Measurements from ENCODE around the gene ARHGAP45.

Gene ARHGAP45

GRCh38 chr19:1116726-1117581 is 50.0 kb downstream of the ARHGAP45 start:
- Histone ChIP-seq H3K4me1 (ENCODE audit: control extremely low read depth in 1 of 4, control insufficient read depth in 4 of 4, insufficient read depth in 4 of 4, low read length in 3 of 4) (peaks cover 0 to 9% (median 5%) of the 10 kb centered on the region in 4 experiments), H3K36me3 (ENCODE audit: control insufficient read depth in 4 of 4, insufficient read depth in 4 of 4, low read length in 3 of 4) (peaks cover 9 to 80% (median 59%) of the 10 kb centered on the region in 4 experiments), H3K27me3 (replicated peaks in 2 of 5; ENCODE audit: control insufficient read depth in 4 of 5, insufficient read depth in 5 of 5, low read length in 4 of 5) (no peaks in the 10 kb centered on the region), H3K27ac (ENCODE audit: insufficient read depth in 1 of 2, low read depth in 1 of 2, low read length in 2 of 2, poor library complexity in 1 of 2, severe bottlenecking in 2 of 2) (no peak overlapping the region), H3K9me3 (ENCODE audit: control extremely low read depth in 1 of 5, control insufficient read depth in 4 of 5, insufficient read depth in 2 of 5, low read depth in 1 of 5, low read length in 4 of 5) (no peaks in the 10 kb centered on the region), H3K4me3 (ENCODE audit: control insufficient read depth in 1 of 7, extremely low read depth in 1 of 7, insufficient read depth in 4 of 7, low read depth in 2 of 7, low read length in 6 of 7) (no peak overlapping the region)
- no peak for DNase-seq
- 96% methylated on average over 50 of the region's 52 CpGs for WGBS (ENCODE audit: insufficient coverage)
- POLR2A ChIA-PET, result interaction anchor here (1.1 kb wide), 1 partner anchor 14 kb away, joined by 4 read pairs; no protein-coding TSS in a partner anchor
- CTCF ChIA-PET, result interaction anchor here (0.8 to 1.2 kb wide), 3 partner anchors 16 to 101 kb away, joined by 3 read pairs; no protein-coding TSS in a partner anchor

- Histone ChIP-seq H3K9me3 (ENCODE audit: control extremely low read depth in 1 of 5, control insufficient read depth in 4 of 5, insufficient read depth in 2 of 5, low read depth in 1 of 5, low read length in 4 of 5) (no peaks in the 10 kb centered on the region), H3K4me3 (ENCODE audit: control insufficient read depth in 1 of 7, extremely low read depth in 1 of 7, insufficient read depth in 4 of 7, low read depth in 2 of 7, low read length in 6 of 7) (no peak overlapping the region), H3K27me3 (replicated peaks in 2 of 5; ENCODE audit: control insufficient read depth in 4 of 5, insufficient read depth in 5 of 5, low read length in 4 of 5) (no peaks in the 10 kb centered on the region), H3K27ac (ENCODE audit: insufficient read depth in 1 of 2, low read depth in 1 of 2, low read length in 2 of 2, poor library complexity in 1 of 2, severe bottlenecking in 2 of 2) (no peak overlapping the region), H3K36me3 (ENCODE audit: control insufficient read depth in 4 of 4, insufficient read depth in 4 of 4, low read length in 3 of 4) (peaks cover 9 to 81% (median 58%) of the 10 kb centered on the region in 4 experiments), H3K4me1 (ENCODE audit: control extremely low read depth in 1 of 4, control insufficient read depth in 4 of 4, insufficient read depth in 4 of 4, low read length in 3 of 4) (peaks cover 0 to 9% (median 5%) of the 10 kb centered on the region in 4 experiments)
- 98% methylated on average over 15 of the region's 16 CpGs for WGBS (ENCODE audit: insufficient coverage)
- POLR2A ChIA-PET, result interaction anchor here (1.1 kb wide), 1 partner anchor 13 kb away, joined by 4 read pairs; no protein-coding TSS in a partner anchor
- no peak for DNase-seq
- CTCF ChIA-PET, result interaction anchor here (1.0 to 1.1 kb wide), 2 partner anchors 77 to 95 kb away, joined by 3 read pairs; no protein-coding TSS in a partner anchor
Measured at GRCh38 chr19:1117654-1118053, 50.7 kb downstream of the ARHGAP45 start.

- DNase-seq, result no peak
- Histone ChIP-seq H3K9me3 (ENCODE audit: control extremely low read depth in 1 of 5, control insufficient read depth in 4 of 5, insufficient read depth in 2 of 5, low read depth in 1 of 5, low read length in 4 of 5) (no peaks in the 10 kb centered on the region), H3K27ac (ENCODE audit: insufficient read depth in 1 of 2, low read depth in 1 of 2, low read length in 2 of 2, poor library complexity in 1 of 2, severe bottlenecking in 2 of 2) (no peak overlapping the region), H3K27me3 (replicated peaks in 2 of 5; ENCODE audit: control insufficient read depth in 4 of 5, insufficient read depth in 5 of 5, low read length in 4 of 5) (no peaks in the 10 kb centered on the region), H3K36me3 (ENCODE audit: control insufficient read depth in 4 of 4, insufficient read depth in 4 of 4, low read length in 3 of 4) (peaks cover 13 to 88% (median 60%) of the 10 kb centered on the region in 4 experiments), H3K4me1 (ENCODE audit: control extremely low read depth in 1 of 4, control insufficient read depth in 4 of 4, insufficient read depth in 4 of 4, low read length in 3 of 4) (peaks cover 0 to 7% (median 0%) of the 10 kb centered on the region in 4 experiments), H3K4me3 (ENCODE audit: control insufficient read depth in 1 of 7, extremely low read depth in 1 of 7, insufficient read depth in 4 of 7, low read depth in 2 of 7, low read length in 6 of 7) (no peak overlapping the region)
- WGBS (ENCODE audit: insufficient coverage), result 97% methylated on average over 34 of the region's 34 CpGs
- ChIA-PET CTCF (interaction anchor here (1.3 kb wide), 1 partner anchor 95 kb away, joined by 4 read pairs; no protein-coding TSS in a partner anchor), POLR2A (no interaction called here)
Measured at GRCh38 chr19:1118999-1119398, 52.0 kb downstream of the ARHGAP45 start.

- ChIA-PET CTCF (interaction anchor here (1.3 kb wide), 1 partner anchor 95 kb away, joined by 4 read pairs; no protein-coding TSS in a partner anchor), POLR2A (no interaction called here)
- Histone ChIP-seq H3K9me3 (ENCODE audit: control extremely low read depth in 1 of 5, control insufficient read depth in 4 of 5, insufficient read depth in 2 of 5, low read depth in 1 of 5, low read length in 4 of 5) (no peaks in the 10 kb centered on the region), H3K4me3 (ENCODE audit: control insufficient read depth in 1 of 7, extremely low read depth in 1 of 7, insufficient read depth in 4 of 7, low read depth in 2 of 7, low read length in 6 of 7) (no peak overlapping the region), H3K36me3 (ENCODE audit: control insufficient read depth in 4 of 4, insufficient read depth in 4 of 4, low read length in 3 of 4) (peaks cover 12 to 90% (median 64%) of the 10 kb centered on the region in 4 experiments), H3K4me1 (ENCODE audit: control extremely low read depth in 1 of 4, control insufficient read depth in 4 of 4, insufficient read depth in 4 of 4, low read length in 3 of 4) (peaks cover 0 to 7% (median 0%) of the 10 kb centered on the region in 4 experiments), H3K27ac (ENCODE audit: insufficient read depth in 1 of 2, low read depth in 1 of 2, low read length in 2 of 2, poor library complexity in 1 of 2, severe bottlenecking in 2 of 2) (no peak overlapping the region), H3K27me3 (replicated peaks in 2 of 5; ENCODE audit: control insufficient read depth in 4 of 5, insufficient read depth in 5 of 5, low read length in 4 of 5) (no peaks in the 10 kb centered on the region)
- WGBS (ENCODE audit: insufficient coverage), result 95% methylated on average over 40 of the region's 50 CpGs
- no peak for DNase-seq
Measured at GRCh38 chr19:1119475-1120217, 52.7 kb downstream of the ARHGAP45 start.

- no peak for DNase-seq
- no peaks in the 10 kb centered on the region for H3K9me3 ChIP-seq (ENCODE audit: control extremely low read depth in 1 of 5, control insufficient read depth in 4 of 5, insufficient read depth in 2 of 5, low read depth in 1 of 5, low read length in 4 of 5)
- ChIA-PET POLR2A (no interaction called here), CTCF (interaction anchor here (1.0 to 1.2 kb wide), 2 partner anchors 8 to 9 kb away, joined by 4 to 6 read pairs; no protein-coding TSS in a partner anchor)
- WGBS (ENCODE audit: insufficient coverage), result 100% methylated on average over 4 of the region's 10 CpGs
- peaks cover 0 to 11% (median 2%) of the 10 kb centered on the region in 4 experiments for H3K4me1 ChIP-seq (ENCODE audit: control extremely low read depth in 1 of 4, control insufficient read depth in 4 of 4, insufficient read depth in 4 of 4, low read length in 3 of 4)
- H3K36me3 ChIP-seq (ENCODE audit: control insufficient read depth in 4 of 4, insufficient read depth in 4 of 4, low read length in 3 of 4), result peaks cover 12 to 95% (median 65%) of the 10 kb centered on the region in 4 experiments
- H3K27me3 ChIP-seq (replicated peaks in 2 of 5; ENCODE audit: control insufficient read depth in 4 of 5, insufficient read depth in 5 of 5, low read length in 4 of 5), result no peaks in the 10 kb centered on the region
- H3K27ac ChIP-seq (ENCODE audit: insufficient read depth in 1 of 2, low read depth in 1 of 2, low read length in 2 of 2, poor library complexity in 1 of 2, severe bottlenecking in 2 of 2), result no peak overlapping the region
- H3K4me3 ChIP-seq (ENCODE audit: control insufficient read depth in 1 of 7, extremely low read depth in 1 of 7, insufficient read depth in 4 of 7, low read depth in 2 of 7, low read length in 6 of 7), result no peak overlapping the region
Measured at GRCh38 chr19:1121395-1121794, 54.4 kb downstream of the ARHGAP45 start.

- H3K27ac ChIP-seq (ENCODE audit: insufficient read depth in 1 of 2, low read depth in 1 of 2, low read length in 2 of 2, poor library complexity in 1 of 2, severe bottlenecking in 2 of 2), result no peak overlapping the region
- no peak overlapping the region for H3K4me3 ChIP-seq (ENCODE audit: control insufficient read depth in 1 of 7, extremely low read depth in 1 of 7, insufficient read depth in 4 of 7, low read depth in 2 of 7, low read length in 6 of 7)
- ChIA-PET POLR2A (no interaction called here), CTCF (interaction anchor here (0.9 to 1.8 kb wide), 5 partner anchors 8 to 119 kb away, joined by 3 to 10 read pairs (median 4); partner anchors contain the start of gene ATP5F1D)
- H3K36me3 ChIP-seq (ENCODE audit: control insufficient read depth in 4 of 4, insufficient read depth in 4 of 4, low read length in 3 of 4), result peaks cover 12 to 95% (median 65%) of the 10 kb centered on the region in 4 experiments
- WGBS (ENCODE audit: insufficient coverage), result 96% methylated on average over 46 of the region's 63 CpGs
- no peak for DNase-seq
- H3K27me3 ChIP-seq (replicated peaks in 2 of 5; ENCODE audit: control insufficient read depth in 4 of 5, insufficient read depth in 5 of 5, low read length in 4 of 5), result no peaks in the 10 kb centered on the region
- peaks cover 0 to 15% (median 4%) of the 10 kb centered on the region in 4 experiments for H3K4me1 ChIP-seq (ENCODE audit: control extremely low read depth in 1 of 4, control insufficient read depth in 4 of 4, insufficient read depth in 4 of 4, low read length in 3 of 4)
- no peaks in the 10 kb centered on the region for H3K9me3 ChIP-seq (ENCODE audit: control extremely low read depth in 1 of 5, control insufficient read depth in 4 of 5, insufficient read depth in 2 of 5, low read depth in 1 of 5, low read length in 4 of 5)
Measured at GRCh38 chr19:1122021-1122971, 55.3 kb downstream of the ARHGAP45 start.
